BLaER1 treated with 17β-estradiol and CSF1 and Interleukin-3, amounts not matched to agents 10 nM and 100 nM (cell line): ENCODE data around the gene TPD52L1.

Source experiments
- H3K27ac ChIP-seq, 11 experiments: shearing (Covaris generic); formaldehyde crosslinking; 2 replicates each; pipeline ENCODE4 v1.8.1; 2022
- H3K27me3 ChIP-seq, 11 experiments: shearing (Covaris generic); formaldehyde crosslinking; 2 replicates each; pipeline ENCODE4 v1.8.1; 2022
- H3K36me3 ChIP-seq, 11 experiments: shearing (Covaris generic); formaldehyde crosslinking; 2 replicates each; pipeline ENCODE4 v1.8.1; 2022
- H3K4me1 ChIP-seq, 10 experiments: shearing (Covaris generic); formaldehyde crosslinking; 2 replicates each; pipeline ENCODE4 v1.8.1; 2022
- H3K4me2 ChIP-seq, 11 experiments: shearing (Covaris generic); formaldehyde crosslinking; 2 replicates each; pipeline ENCODE4 v1.8.1; 2022
- H3K4me3 ChIP-seq, 10 experiments: shearing (Covaris generic); formaldehyde crosslinking; 2 replicates each; pipeline ENCODE4 v1.8.1; 2022
- H3K9ac ChIP-seq, 11 experiments: shearing (Covaris generic); formaldehyde crosslinking; 2 replicates each; pipeline ENCODE4 v1.8.1; 2022
- H3K9me3 ChIP-seq, 11 experiments: shearing (Covaris generic); formaldehyde crosslinking; replicated peaks in 1 of 11; 2 replicates each; pipeline ENCODE4 v1.8.1; 2022
- H4K20me1 ChIP-seq, 11 experiments: shearing (Covaris generic); formaldehyde crosslinking; 2 replicates each; pipeline ENCODE4 v1.8.1; 2022
- Cebpa-rat ChIP-seq, 11 experiments: shearing (Covaris generic); IDR thresholded peaks; 2 replicates each; pipeline ENCODE4 v1.8.1; 2022

TPD52L1 gene

GRCh38 chr6:125183391-125183790, 29.8 kb downstream of the TPD52L1 start:
- no peaks in the 10 kb centered on the region for H3K9me3 ChIP-seq
- no peak overlapping the region for H3K27ac ChIP-seq
- H3K27me3 ChIP-seq = no peaks in the 10 kb centered on the region
- H3K4me2 ChIP-seq = no peak overlapping the region
- H4K20me1 ChIP-seq = no peaks in the 10 kb centered on the region
- no peak overlapping the region for H3K9ac ChIP-seq
- no peaks in the 10 kb centered on the region for H3K36me3 ChIP-seq
- TF ChIP-seq Cebpa-rat (IDR thresholded peaks at IDR 0.05) = no peak
- H3K4me1 ChIP-seq = no peaks in the 10 kb centered on the region
- H3K4me3 ChIP-seq = no peak overlapping the region

- Histone ChIP-seq H3K27me3 (no peaks in the 10 kb centered on the region), H3K36me3 (no peaks in the 10 kb centered on the region), H3K4me1 (no peaks in the 10 kb centered on the region), H4K20me1 (no peaks in the 10 kb centered on the region), H3K27ac (no peak overlapping the region), H3K4me3 (no peak overlapping the region), H3K9ac (no peak overlapping the region), H3K4me2 (no peak overlapping the region), H3K9me3 (no peaks in the 10 kb centered on the region)
- TF ChIP-seq Cebpa-rat (IDR thresholded peaks at IDR 0.05) = no peak
Observed at GRCh38 chr6:125188037-125188436, 34.5 kb downstream of the TPD52L1 start.

GRCh38 chr6:125188594-125189203, 35.1 kb downstream of the TPD52L1 start:
- Histone ChIP-seq H3K27ac (no peak overlapping the region), H4K20me1 (no peaks in the 10 kb centered on the region), H3K4me2 (no peak overlapping the region), H3K9me3 (no peaks in the 10 kb centered on the region), H3K9ac (no peak overlapping the region), H3K4me1 (no peaks in the 10 kb centered on the region), H3K36me3 (no peaks in the 10 kb centered on the region), H3K4me3 (no peak overlapping the region), H3K27me3 (no peaks in the 10 kb centered on the region)
- no peak for TF ChIP-seq Cebpa-rat (IDR thresholded peaks at IDR 0.05)

GRCh38 chr6:125189494-125189893, 35.9 kb downstream of the TPD52L1 start:
- Histone ChIP-seq H3K9ac (no peak overlapping the region), H3K4me1 (no peaks in the 10 kb centered on the region), H4K20me1 (no peaks in the 10 kb centered on the region), H3K27me3 (no peaks in the 10 kb centered on the region), H3K27ac (no peak overlapping the region), H3K4me2 (no peak overlapping the region), H3K9me3 (no peaks in the 10 kb centered on the region), H3K4me3 (no peak overlapping the region), H3K36me3 (no peaks in the 10 kb centered on the region)
- no peak for TF ChIP-seq Cebpa-rat (IDR thresholded peaks at IDR 0.05)

GRCh38 chr6:125190667-125191066, 37.1 kb downstream of the TPD52L1 start:
- Histone ChIP-seq H3K4me2 (no peak overlapping the region), H3K4me1 (no peaks in the 10 kb centered on the region), H3K9me3 (no peaks in the 10 kb centered on the region), H3K36me3 (no peaks in the 10 kb centered on the region), H3K4me3 (no peak overlapping the region), H4K20me1 (no peaks in the 10 kb centered on the region), H3K27me3 (no peaks in the 10 kb centered on the region), H3K9ac (no peak overlapping the region), H3K27ac (no peak overlapping the region)
- no peak for TF ChIP-seq Cebpa-rat (IDR thresholded peaks at IDR 0.05)

GRCh38 chr6:125191916-125192609, 38.5 kb downstream of the TPD52L1 start:
- Histone ChIP-seq H3K4me2 (no peak overlapping the region), H3K9me3 (no peaks in the 10 kb centered on the region), H4K20me1 (no peaks in the 10 kb centered on the region), H3K27me3 (no peaks in the 10 kb centered on the region), H3K4me1 (no peaks in the 10 kb centered on the region), H3K36me3 (no peaks in the 10 kb centered on the region), H3K4me3 (no peak overlapping the region), H3K27ac (no peak overlapping the region), H3K9ac (no peak overlapping the region)
- TF ChIP-seq Cebpa-rat (IDR thresholded peaks at IDR 0.05) = no peak

GRCh38 chr6:125192610-125192930, 39.0 kb downstream of the TPD52L1 start:
- no peaks in the 10 kb centered on the region for H3K4me1 ChIP-seq
- no peaks in the 10 kb centered on the region for H3K27me3 ChIP-seq
- no peak overlapping the region for H3K27ac ChIP-seq
- TF ChIP-seq Cebpa-rat (IDR thresholded peaks at IDR 0.05) = no peak
- no peaks in the 10 kb centered on the region for H3K36me3 ChIP-seq
- H3K4me3 ChIP-seq = no peak overlapping the region
- no peaks in the 10 kb centered on the region for H4K20me1 ChIP-seq
- no peak overlapping the region for H3K4me2 ChIP-seq
- H3K9ac ChIP-seq = no peak overlapping the region
- no peaks in the 10 kb centered on the region for H3K9me3 ChIP-seq

GRCh38 chr6:125193208-125193607, 39.6 kb downstream of the TPD52L1 start:
- Histone ChIP-seq H3K4me2 (no peak overlapping the region), H3K27ac (no peak overlapping the region), H3K27me3 (no peaks in the 10 kb centered on the region), H3K36me3 (no peaks in the 10 kb centered on the region), H3K9me3 (no peaks in the 10 kb centered on the region), H3K9ac (no peak overlapping the region), H4K20me1 (no peaks in the 10 kb centered on the region), H3K4me1 (no peaks in the 10 kb centered on the region), H3K4me3 (no peak overlapping the region)
- TF ChIP-seq Cebpa-rat (IDR thresholded peaks at IDR 0.05) = no peak

- Histone ChIP-seq H3K4me1 (no peaks in the 10 kb centered on the region), H3K9ac (no peak overlapping the region), H3K4me3 (no peak overlapping the region), H3K36me3 (no peaks in the 10 kb centered on the region), H4K20me1 (no peaks in the 10 kb centered on the region), H3K27ac (no peak overlapping the region), H3K27me3 (no peaks in the 10 kb centered on the region), H3K4me2 (no peak overlapping the region), H3K9me3 (no peaks in the 10 kb centered on the region)
- no peak for TF ChIP-seq Cebpa-rat (IDR thresholded peaks at IDR 0.05)
Observed at GRCh38 chr6:125194941-125195340, 41.4 kb downstream of the TPD52L1 start.

- Histone ChIP-seq H3K9ac (no peak overlapping the region), H3K4me2 (no peak overlapping the region), H3K4me1 (no peaks in the 10 kb centered on the region), H3K27ac (no peak overlapping the region), H4K20me1 (no peaks in the 10 kb centered on the region), H3K36me3 (no peaks in the 10 kb centered on the region), H3K4me3 (no peak overlapping the region), H3K9me3 (no peaks in the 10 kb centered on the region), H3K27me3 (no peaks in the 10 kb centered on the region)
- no peak for TF ChIP-seq Cebpa-rat (IDR thresholded peaks at IDR 0.05)
Observed at GRCh38 chr6:125195526-125195925, 42.0 kb downstream of the TPD52L1 start.
